Parathyroid adenoma (tissue), 2 donors: ENCODE data around the gene PABPN1.

Experiments
- H2AFZ ChIP-seq: fragments of 300-600 bp; sonication (generic); one replicate; pipeline ENCODE4 v1.7.0; 2017; ENCODE audit warnings: antibody characterized with exemption, mild to moderate bottlenecking
- H3K27ac ChIP-seq: fragments of 300-600 bp; sonication (generic); one replicate; pipeline ENCODE4 v1.7.0; 2017
- H3K27me3 ChIP-seq: fragments of 300-600 bp; sonication (generic); one replicate; pipeline ENCODE4 v1.7.0; 2017; ENCODE audit warnings: low read length; ENCODE audit not compliant: control insufficient read depth, insufficient read depth
- H3K36me3 ChIP-seq: fragments of 300-600 bp; sonication (generic); one replicate; pipeline ENCODE4 v1.7.0; 2017; ENCODE audit warnings: low read length; ENCODE audit not compliant: control insufficient read depth, insufficient read depth
- H3K4me1 ChIP-seq: fragments of 300-600 bp; sonication (generic); one replicate; pipeline ENCODE4 v1.7.0; 2017; ENCODE audit warnings: control low read depth
- H3K4me2 ChIP-seq: fragments of 300-600 bp; sonication (generic); one replicate; pipeline ENCODE4 v1.7.0; 2017; ENCODE audit warnings: low read length
- H3K4me3 ChIP-seq: fragments of 300-600 bp; sonication (generic); one replicate; pipeline ENCODE4 v1.7.0; 2017; ENCODE audit warnings: low read depth, low read length
- H3K79me2 ChIP-seq: fragments of 300-600 bp; sonication (generic); one replicate; pipeline ENCODE4 v1.7.0; 2017; ENCODE audit warnings: control low read depth
- H3K9ac ChIP-seq: fragments of 300-600 bp; sonication (generic); one replicate; pipeline ENCODE4 v1.7.0; 2017; ENCODE audit warnings: mild to moderate bottlenecking
- H3K9me3 ChIP-seq: fragments of 300-600 bp; sonication (generic); one replicate; pipeline ENCODE4 v1.7.0; 2017; ENCODE audit warnings: low read length; ENCODE audit not compliant: control insufficient read depth
- TF ChIP-seq, protein P1 (sequence below): fragments of 300-600 bp; sonication (generic); IDR thresholded peaks from one replicate; pipeline ENCODE4 v1.7.0; 2017; ENCODE audit warnings: antibody characterized with exemption, mild to moderate bottlenecking
- donor health status: primary hyperparathyroidism.

The PABPN1 gene

DNA sequence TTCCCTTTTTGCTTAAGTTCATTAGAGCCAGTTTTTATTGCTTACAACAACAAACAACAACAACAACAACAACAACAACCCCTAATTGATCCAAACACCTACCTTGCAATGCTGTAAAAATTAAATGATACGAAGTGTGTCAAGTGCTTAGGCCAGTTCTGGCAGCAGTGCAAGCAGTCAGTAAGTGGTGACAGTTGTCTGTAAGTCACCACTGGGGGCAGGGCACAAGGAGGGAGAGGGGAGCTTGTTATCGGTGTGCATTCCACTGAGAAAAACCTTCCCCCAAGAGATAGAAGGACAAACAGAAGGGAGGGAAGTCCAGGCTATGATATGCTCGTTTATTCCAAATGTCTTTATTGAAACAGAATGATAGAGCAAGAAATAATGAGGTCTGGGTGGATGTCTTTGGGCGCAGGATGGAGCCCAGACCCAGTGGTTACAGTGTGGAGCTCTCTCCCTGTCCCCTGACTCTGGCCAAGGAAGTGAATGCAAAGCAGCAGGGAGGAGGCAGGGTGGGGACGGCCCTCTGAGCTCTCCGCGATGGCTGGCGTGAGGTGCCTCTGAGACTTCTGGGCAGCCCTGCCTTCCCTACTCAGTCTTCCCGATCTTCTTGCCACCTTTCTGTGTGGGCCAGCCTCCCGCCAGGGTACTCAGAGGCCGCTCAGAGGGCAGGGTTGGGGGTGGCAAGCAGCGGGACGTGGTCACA lies 24.9 kb downstream of the PABPN1 start:
- no peaks in the 10 kb centered on the region for H3K9me3 ChIP-seq
- H2AFZ ChIP-seq: no peak overlapping the region
- H3K79me2 ChIP-seq: no peaks in the 10 kb centered on the region
- TF ChIP-seq, protein P1, sequence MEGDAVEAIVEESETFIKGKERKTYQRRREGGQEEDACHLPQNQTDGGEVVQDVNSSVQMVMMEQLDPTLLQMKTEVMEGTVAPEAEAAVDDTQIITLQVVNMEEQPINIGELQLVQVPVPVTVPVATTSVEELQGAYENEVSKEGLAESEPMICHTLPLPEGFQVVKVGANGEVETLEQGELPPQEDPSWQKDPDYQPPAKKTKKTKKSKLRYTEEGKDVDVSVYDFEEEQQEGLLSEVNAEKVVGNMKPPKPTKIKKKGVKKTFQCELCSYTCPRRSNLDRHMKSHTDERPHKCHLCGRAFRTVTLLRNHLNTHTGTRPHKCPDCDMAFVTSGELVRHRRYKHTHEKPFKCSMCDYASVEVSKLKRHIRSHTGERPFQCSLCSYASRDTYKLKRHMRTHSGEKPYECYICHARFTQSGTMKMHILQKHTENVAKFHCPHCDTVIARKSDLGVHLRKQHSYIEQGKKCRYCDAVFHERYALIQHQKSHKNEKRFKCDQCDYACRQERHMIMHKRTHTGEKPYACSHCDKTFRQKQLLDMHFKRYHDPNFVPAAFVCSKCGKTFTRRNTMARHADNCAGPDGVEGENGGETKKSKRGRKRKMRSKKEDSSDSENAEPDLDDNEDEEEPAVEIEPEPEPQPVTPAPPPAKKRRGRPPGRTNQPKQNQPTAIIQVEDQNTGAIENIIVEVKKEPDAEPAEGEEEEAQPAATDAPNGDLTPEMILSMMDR: no peak
- no peaks in the 10 kb centered on the region for H3K27me3 ChIP-seq
- no peak overlapping the region for H3K4me3 ChIP-seq
- no peaks in the 10 kb centered on the region for H3K36me3 ChIP-seq
- H3K4me2 ChIP-seq: no peak overlapping the region
- no peaks in the 10 kb centered on the region for H3K4me1 ChIP-seq
- H3K9ac ChIP-seq: no peak overlapping the region
- no peak overlapping the region for H3K27ac ChIP-seq

DNA sequence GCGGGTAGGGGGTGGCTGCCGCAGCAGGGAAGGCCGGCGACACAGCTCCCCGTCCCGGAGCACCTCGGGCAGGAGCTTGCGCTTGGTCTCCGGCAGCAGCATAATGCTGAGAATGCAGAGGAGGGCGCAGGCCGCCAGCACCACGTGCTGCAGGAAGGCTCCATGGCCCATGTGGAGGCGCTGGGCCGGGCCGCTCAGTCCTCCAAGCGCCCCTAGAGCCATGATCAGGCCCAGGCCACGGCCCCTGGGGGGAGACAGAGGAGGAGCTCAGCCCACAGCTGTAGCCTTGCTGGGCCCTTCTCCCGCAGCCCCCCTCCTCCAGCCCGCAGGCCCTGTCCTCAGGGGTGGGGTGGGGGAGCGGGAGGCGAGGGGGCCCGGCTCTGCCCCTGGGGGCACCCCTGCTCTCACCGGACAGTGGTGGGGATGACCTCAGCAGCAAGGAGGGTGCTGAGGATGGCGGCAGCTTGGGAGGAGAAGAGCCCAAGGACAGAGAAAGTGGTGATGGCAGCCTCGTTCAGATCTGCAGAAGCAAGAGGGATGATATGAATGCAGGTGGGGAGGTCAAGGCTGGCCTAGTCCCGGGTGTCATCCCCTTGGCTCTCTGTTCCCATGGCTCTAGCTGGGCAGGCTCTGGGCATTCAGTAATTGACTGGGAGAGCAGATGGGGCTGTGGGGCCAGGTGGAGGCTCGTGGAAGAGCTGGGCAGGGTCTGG lies 25.6 kb downstream of the PABPN1 start:
- Histone ChIP-seq H3K79me2 (no peaks in the 10 kb centered on the region), H2AFZ (no peak overlapping the region), H3K4me1 (no peaks in the 10 kb centered on the region), H3K36me3 (no peaks in the 10 kb centered on the region), H3K4me2 (no peak overlapping the region), H3K9ac (no peak overlapping the region), H3K27me3 (no peaks in the 10 kb centered on the region), H3K27ac (no peak overlapping the region), H3K9me3 (no peaks in the 10 kb centered on the region), H3K4me3 (no peak overlapping the region)
- TF ChIP-seq, protein P1: no peak

DNA sequence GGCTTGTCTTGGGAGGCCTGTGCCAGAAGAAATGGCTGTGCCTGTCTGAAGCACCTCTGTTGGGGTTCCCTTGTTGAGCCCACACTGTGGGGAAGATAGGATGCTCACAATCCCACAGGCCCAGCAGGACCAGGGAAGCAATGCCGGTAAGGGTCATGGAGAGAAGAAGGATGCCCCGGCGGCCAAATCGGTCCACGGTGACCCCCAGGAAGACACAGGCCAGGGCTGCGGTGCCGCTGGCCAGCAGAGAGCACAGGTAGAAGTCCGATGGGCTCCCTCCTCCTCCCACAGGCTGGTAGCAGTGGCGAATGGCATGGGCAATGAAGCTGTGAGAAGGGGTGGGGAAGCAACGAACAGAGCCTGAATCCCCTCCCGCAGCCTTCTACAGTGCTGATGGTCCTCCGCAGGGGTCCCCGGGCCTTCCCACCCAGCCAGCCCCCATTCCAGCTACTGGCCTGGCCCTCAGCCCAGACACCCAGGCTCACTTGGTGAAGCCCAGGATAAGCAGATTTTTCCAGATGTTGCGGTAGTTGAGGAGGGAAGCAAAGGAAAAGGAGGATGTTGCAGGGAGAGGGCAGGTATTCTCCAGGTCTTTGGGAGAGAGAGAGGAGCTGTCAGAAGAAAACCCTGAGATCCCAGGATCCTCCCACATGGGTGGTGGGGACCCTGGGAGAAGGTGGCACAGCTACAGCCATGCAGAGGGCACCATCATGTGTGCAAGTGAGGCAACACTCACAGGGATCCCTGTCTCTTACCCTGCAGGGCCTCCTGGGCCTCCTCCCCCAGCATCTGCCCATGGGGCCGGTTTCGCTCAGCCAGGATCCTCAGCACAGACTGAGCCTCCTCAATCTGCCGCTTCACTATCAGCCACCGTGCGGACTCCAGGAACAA lies 26.4 kb downstream of the PABPN1 start:
- H3K4me1 ChIP-seq: no peaks in the 10 kb centered on the region
- no peak overlapping the region for H3K4me2 ChIP-seq
- H3K79me2 ChIP-seq: no peaks in the 10 kb centered on the region
- TF ChIP-seq, protein P1: no peak
- no peak overlapping the region for H3K27ac ChIP-seq
- H3K4me3 ChIP-seq: no peak overlapping the region
- H3K9me3 ChIP-seq: no peaks in the 10 kb centered on the region
- no peaks in the 10 kb centered on the region for H3K27me3 ChIP-seq
- no peaks in the 10 kb centered on the region for H3K36me3 ChIP-seq
- H2AFZ ChIP-seq: no peak overlapping the region
- no peak overlapping the region for H3K9ac ChIP-seq

DNA sequence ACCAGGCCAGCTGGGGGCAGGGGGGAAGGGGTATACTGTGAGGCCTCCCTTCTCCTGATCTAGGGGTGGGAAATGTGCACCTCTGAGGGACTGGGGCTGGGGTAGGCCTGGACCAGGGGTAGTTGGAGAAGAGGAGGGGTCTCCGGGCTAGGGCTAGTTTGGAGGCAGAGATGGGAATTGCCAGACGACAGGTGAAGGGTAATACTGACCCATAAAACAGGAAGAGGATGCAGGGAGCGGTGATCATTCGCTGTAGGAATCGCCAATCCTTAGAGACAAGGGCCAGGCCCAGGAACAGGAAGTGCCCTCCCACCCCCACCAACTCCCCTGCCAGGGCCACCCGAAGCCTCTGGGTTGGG lies 27.0 kb downstream of the PABPN1 start:
- H3K27ac ChIP-seq: no peak overlapping the region
- TF ChIP-seq, protein P1: no peak
- H3K4me1 ChIP-seq: peaks cover 5% of the 10 kb centered on the region
- H3K79me2 ChIP-seq: no peaks in the 10 kb centered on the region
- H3K36me3 ChIP-seq: no peaks in the 10 kb centered on the region
- no peaks in the 10 kb centered on the region for H3K9me3 ChIP-seq
- no peak overlapping the region for H3K9ac ChIP-seq
- no peak overlapping the region for H2AFZ ChIP-seq
- no peaks in the 10 kb centered on the region for H3K27me3 ChIP-seq
- H3K4me2 ChIP-seq: no peak overlapping the region
- no peak overlapping the region for H3K4me3 ChIP-seq
